Endothelial cell of hepatic sinusoid (primary cell): ENCODE results near the gene SENP5.
"Not testable (repeated sequence)": the region's sequence is repeated elsewhere in the genome, so short reads cannot be mapped to it uniquely, and the experiment has no call there.

Experiments used
- in situ Hi-C: cut with HindIII; loops from 2 replicates; pipeline ENCODE4 v1.10.0; 2017; ENCODE audit warnings: low sequenced_read_pairs

The SENP5 gene, protein sequence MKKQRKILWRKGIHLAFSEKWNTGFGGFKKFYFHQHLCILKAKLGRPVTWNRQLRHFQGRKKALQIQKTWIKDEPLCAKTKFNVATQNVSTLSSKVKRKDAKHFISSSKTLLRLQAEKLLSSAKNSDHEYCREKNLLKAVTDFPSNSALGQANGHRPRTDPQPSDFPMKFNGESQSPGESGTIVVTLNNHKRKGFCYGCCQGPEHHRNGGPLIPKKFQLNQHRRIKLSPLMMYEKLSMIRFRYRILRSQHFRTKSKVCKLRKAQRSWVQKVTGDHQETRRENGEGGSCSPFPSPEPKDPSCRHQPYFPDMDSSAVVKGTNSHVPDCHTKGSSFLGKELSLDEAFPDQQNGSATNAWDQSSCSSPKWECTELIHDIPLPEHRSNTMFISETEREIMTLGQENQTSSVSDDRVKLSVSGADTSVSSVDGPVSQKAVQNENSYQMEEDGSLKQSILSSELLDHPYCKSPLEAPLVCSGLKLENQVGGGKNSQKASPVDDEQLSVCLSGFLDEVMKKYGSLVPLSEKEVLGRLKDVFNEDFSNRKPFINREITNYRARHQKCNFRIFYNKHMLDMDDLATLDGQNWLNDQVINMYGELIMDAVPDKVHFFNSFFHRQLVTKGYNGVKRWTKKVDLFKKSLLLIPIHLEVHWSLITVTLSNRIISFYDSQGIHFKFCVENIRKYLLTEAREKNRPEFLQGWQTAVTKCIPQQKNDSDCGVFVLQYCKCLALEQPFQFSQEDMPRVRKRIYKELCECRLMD

GRCh38 chr3:196867507-196868296 lies at the start of gene SENP5:
SENP5 (plus strand) TSS chr3:196867920; CDS start chr3:196885182, 17,262 bp downstream.
- in situ Hi-C loops, result no loop called here

DNA sequence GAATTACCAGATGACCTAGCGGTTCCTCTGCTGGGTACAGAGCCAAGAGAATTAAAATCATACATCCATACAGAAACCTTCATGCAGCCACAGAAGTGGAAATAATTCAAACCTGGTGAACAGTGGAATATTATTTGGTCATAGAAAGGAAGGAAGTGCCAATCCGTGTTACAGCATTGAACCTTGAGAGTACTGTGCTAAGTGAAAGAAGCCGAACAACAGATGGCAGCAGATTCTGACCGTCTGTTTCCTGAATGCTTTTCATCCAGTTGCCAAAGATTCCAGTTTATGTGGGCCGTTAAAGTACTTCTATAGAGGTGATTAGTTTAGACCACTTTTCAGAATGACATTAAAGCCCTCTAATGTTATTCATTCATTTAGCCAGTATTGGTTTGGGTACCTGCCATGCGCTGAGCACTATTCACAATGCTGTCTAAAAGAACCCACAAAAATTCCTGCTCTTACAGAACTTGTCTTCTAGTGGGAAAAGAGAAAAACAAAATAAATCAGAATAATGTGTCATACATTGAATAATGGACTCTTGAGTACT lies 45.8 kb upstream of the SENP5 start:
- in situ Hi-C loops, result loop anchor here (10.0 kb wide), 1 partner anchor 63 kb away; no protein-coding TSS in a partner anchor

GRCh38 chr3:196829651-196830050 lies 38.1 kb upstream of the SENP5 start:
- in situ Hi-C loops, result loop anchor here (10.0 kb wide), 1 partner anchor 55 kb away; no protein-coding TSS in a partner anchor

GRCh38 chr3:196835086-196835485 lies 32.6 kb upstream of the SENP5 start:
- in situ Hi-C loops, result no loop called here

DNA sequence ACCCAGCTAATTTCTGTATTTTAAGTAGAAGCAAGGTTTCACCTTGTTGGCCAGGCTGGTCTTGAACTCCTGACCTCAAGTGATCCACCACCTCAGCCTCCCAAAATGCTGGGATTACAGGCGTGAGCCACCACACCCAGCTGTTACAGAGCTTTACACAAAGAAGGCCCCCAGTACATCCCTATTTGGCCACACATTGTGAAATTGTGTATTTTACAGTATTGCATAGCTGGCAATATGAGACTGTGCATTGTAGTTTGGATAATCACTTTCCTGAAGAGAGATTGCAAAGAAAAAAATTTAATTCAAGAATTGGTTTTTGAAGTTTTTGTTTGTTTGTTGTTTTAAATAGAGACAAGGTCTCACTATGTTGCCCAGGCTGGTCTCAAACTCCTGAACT lies 31.1 kb upstream of the SENP5 start:
- in situ Hi-C loops, result not testable (repeated sequence)

DNA sequence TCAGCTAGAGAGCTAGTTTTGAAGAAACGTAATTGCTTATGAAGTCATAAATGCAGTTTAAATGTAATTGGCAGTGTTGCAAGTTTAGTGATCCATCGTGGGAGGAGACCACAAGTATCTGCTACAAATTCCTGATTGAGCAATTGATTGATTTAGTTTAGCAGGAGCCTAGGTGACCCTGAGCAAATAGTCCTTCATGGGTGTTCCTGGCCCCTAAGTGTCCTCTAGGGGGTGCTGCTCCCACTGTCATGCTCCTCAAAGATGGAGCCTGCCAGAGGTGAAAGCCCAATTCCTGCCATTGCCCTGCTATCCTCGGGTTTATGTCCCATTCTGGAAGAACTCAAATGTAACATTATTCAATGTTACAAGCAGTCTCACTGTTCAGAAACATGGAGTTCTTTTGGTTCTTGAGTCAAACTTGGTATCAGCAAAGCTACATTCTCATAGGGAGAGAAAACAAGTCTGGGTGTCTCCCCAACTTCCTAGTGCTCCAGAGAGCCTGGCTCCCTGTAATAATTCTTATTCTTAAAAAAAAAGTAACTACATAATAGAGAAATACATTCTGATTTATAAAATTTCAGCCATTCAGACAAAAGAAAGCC lies 29.8 kb upstream of the SENP5 start:
- in situ Hi-C loops, result no loop called here

DNA sequence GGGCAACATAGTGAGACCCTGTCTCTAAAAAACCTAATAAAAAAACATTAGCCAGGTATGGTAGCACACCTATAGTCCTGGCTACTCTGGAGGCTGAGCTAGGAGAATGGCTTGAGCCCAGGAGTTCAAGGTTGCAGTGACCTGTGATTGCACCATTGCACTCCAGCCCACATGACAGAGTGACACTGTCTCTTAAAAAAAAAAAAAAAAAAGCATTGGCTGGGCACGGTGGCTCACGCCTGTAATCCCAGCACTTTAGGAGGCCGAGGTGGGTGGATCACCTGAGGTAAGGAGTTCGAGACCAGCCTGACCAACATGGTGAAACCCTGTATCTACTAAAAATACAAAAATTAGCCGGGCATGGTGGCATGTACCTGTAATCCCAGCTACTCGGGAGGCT lies 28.4 kb upstream of the SENP5 start:
- in situ Hi-C loops, result not testable (repeated sequence)

DNA sequence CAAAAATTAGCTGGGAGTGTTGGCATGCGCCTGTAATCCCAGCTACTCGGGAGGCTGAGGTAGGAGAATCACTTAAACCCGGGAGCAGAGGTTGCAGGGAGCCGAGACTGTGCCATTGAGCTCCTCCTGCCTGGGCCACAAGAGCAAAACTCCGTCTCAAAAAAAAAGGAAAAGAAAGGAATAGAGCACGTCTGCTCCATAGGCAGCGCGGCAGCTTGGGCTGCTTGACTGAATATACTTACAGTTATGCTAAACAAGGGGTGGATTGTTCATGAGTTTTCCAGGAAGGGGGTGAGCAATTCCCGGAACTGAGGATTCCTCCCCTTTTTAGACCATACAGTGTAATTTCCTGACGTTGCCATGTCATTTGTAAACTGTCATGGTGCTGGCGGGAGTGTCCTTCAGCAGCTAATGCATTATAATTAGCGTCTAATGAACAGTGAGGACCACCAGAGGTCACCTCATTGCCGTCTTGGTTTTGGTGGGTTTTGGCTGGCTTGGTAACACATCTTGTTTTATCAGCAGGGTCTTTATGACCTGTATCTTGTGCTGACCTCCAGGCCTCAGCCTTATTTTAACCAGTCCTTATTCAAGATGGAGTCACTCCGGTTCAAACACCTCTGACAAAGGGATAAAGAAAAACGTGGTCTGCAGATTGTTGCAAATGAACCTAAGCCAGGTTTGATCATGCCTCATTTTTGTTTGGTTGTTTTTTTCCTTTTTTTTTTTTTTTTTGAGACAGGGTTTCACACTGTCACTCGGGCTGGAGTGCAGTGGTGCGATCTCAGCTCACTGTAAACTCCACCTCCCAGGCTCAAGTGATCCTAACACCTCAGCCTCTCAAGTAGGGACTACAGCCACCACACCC lies 24.9 kb upstream of the SENP5 start:
- in situ Hi-C loops, result no loop called here

DNA sequence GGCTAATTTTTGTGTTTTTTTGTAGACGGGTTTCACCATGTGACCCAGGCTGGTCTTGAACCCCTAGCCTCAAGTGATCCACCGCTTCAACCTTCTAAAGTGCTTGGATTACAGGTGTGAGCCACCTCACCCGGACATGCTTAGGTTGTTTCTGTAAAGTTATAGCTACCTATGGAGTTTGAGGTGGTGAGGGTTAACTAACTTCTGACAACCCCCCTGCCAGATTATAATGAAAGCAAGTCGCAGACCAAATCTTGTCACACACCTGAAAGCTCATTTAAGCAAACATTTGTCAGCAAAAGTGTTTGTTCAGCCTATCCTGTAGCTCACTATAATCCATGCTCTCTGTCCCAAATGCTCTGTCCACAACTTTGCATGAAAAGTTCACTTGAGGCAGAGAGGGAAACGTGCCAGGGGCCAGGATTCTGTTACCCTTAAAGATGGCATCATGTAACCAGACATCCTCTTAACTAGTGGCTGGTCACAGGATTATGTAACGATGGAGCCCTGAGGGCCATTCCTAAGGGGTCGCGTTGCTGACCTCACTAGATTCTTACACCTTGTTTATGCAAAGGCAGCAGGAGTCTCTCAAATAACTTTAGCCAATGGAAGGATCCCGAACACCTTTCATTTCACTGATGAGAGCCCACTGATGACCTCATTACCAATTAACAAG lies 24.1 kb upstream of the SENP5 start:
- in situ Hi-C loops, result no loop called here

DNA sequence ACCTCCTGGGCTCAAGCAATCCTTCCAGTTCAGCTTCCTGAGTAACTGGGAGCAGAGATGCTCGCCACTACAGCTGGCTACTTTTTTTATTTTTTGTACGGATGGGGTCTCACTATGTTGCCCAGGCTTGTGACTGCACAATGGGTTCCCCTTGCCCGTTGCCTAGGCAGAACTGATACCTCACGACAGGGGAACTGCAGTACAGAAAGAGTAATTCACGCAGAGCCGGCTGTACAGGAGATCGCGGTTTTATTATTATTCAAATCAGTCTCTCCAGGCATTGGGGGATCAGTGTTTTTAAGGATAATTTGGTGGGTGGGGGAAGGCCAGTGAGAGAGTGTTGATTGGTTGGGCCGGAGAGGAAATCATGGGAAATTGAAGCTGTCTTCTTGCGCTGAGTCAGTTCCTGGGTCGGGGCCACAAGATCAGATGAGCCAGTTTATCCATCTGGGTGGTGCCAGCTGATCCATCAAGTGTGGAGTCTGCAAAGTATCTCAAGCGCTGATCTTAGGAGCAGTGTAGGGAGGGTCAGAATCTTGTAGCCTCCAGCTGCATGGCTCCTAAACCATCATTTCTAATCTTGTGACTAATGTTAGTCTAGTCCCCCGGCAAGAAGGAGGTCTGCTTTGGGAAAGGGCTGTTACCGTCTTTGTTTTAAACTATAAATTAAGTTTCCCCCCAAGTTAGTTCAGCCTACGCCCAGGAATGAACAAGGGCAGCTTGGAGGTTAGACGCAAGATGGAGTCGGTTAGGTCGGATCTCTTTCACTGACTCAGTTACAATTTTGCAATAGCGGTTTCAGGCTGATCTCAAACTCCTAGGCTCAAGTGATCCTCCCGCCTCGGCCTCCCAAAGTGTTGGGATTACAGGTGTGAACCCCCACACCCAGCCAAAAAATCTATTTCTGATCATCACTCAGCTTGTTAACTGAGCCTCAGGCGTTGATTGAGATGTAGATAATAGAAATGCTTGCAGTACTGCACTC lies 23.2 kb upstream of the SENP5 start:
- in situ Hi-C loops, result not testable (repeated sequence)

DNA sequence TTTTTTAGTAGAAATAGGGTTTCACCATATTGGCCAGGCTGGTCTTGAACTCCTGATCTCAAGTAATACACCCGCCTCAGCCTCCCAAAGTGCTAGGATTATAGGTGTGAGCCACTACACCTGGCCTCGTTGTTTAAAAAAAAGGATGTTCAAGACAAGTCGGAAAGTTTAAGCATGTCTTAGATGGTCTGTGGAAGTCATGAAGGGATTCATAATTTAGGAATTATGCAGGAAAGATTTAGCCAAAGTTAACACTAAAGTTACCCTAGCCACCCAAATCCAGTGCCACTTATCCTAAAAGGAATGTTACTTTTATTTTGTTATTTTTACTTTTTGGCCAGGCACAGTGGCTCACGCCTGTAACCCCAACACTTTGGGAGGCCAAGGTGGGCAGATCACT lies 19.3 kb upstream of the SENP5 start:
- in situ Hi-C loops, result not testable (repeated sequence)

- in situ Hi-C loops, result no loop called here
Measured at GRCh38 chr3:196849180-196849741, 18.5 kb upstream of the SENP5 start.

DNA sequence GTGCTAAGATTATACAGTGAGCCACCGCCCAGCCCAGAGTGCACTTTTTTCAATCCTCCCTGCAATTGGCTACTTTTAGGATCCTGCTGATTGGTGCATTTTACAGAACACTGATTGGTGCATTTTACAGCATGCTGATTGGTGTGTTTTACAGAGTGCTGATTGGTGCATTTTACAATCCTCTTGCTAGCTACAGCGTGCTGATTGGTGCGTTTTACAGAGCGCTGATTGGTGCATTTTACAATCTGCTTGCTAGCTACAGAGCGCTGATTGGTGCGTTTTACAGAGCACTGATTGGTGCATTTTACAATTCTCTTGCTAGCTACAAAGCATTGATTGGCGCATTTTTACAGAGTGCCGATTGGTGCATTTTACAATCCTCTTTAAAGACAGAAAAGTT lies 4.7 kb upstream of the SENP5 start:
- in situ Hi-C loops, result not testable (repeated sequence)

- in situ Hi-C loops, result no loop called here
Measured at GRCh38 chr3:196867155-196867506, 589 bp upstream of the SENP5 start.

GRCh38 chr3:196868297-196868661 lies 559 bp downstream of the SENP5 start:
- in situ Hi-C loops, result no loop called here

GRCh38 chr3:196872316-196872715 lies 4.6 kb downstream of the SENP5 start:
- in situ Hi-C loops, result no loop called here

- in situ Hi-C loops, result not testable (repeated sequence)
Measured at GRCh38 chr3:196874511-196875094, 6.9 kb downstream of the SENP5 start.
